DND-41 (cell line): ENCODE measurements around the gene UBAC1.
"Not testable (repeated sequence)": the region's sequence is repeated elsewhere in the genome, so short reads cannot be mapped to it uniquely, and the experiment has no call there.

Experiments used
- ATAC-seq: fragments of 200-7000 bp; cut with Tn5 transposase; 3 replicates; pipeline ENCODE4 v1.9.1; 2021; ENCODE audit warnings: low read depth; ENCODE audit not compliant: insufficient read depth
- DNase-seq: peaks from one replicate; pipeline ENCODE4 v3.0.0-alpha.2; 2020
- H2AFZ ChIP-seq: 2 replicates; pipeline ENCODE4 v1.6.0; 2012; ENCODE audit warnings: low read depth, low read length
- H3K27ac ChIP-seq: 2 replicates; pipeline ENCODE4 v1.5.1; 2012; ENCODE audit warnings: low read length, inconsistent platforms
- H3K27me3 ChIP-seq: fragments of 200-600 bp; sonication (generic); 2 replicates; pipeline ENCODE4 v1.6.0; 2012; ENCODE audit warnings: low read length, mild to moderate bottlenecking, inconsistent platforms; ENCODE audit not compliant: insufficient read depth, poor library complexity
- H3K36me3 ChIP-seq: 2 replicates; pipeline ENCODE4 v1.5.1; 2012; ENCODE audit warnings: low read length, inconsistent platforms; ENCODE audit not compliant: insufficient read depth
- H3K4me1 ChIP-seq: 2 replicates; pipeline ENCODE4 v1.5.1; 2012; ENCODE audit warnings: mild to moderate bottlenecking, low read length; ENCODE audit not compliant: insufficient read depth
- H3K4me2 ChIP-seq: 2 replicates; pipeline ENCODE4 v1.6.0; 2012; ENCODE audit warnings: mild to moderate bottlenecking, moderate library complexity, low read length, inconsistent platforms; ENCODE audit not compliant: insufficient read depth
- H3K4me3 ChIP-seq, 2 experiments: fragments of 200-600 bp in 1 of 2; shearing (Covaris generic) in 1 of 2; 2 replicates each; pipeline ENCODE4 v1.5.1; 2012 to 2016; ENCODE audit warnings: inconsistent platforms in 2 of 2, low read length in 2 of 2, mild to moderate bottlenecking in 2 of 2, low read depth in 1 of 2, moderate library complexity in 1 of 2
- H3K79me2 ChIP-seq: 2 replicates; pipeline ENCODE4 v1.6.0; 2012; ENCODE audit warnings: low read length, inconsistent platforms; ENCODE audit not compliant: insufficient read depth
- H3K9ac ChIP-seq: 2 replicates; pipeline ENCODE4 v1.6.0; 2012; ENCODE audit warnings: low read depth, mild to moderate bottlenecking, inconsistent platforms, low read length, moderate library complexity
- H3K9me3 ChIP-seq: 2 replicates; pipeline ENCODE4 v1.5.1; 2012; ENCODE audit warnings: low read length, moderate library complexity, mild to moderate bottlenecking, inconsistent platforms; ENCODE audit not compliant: insufficient read depth, severe bottlenecking
- H4K20me1 ChIP-seq: 2 replicates; pipeline ENCODE4 v1.6.0; 2012; ENCODE audit warnings: low read length; ENCODE audit not compliant: insufficient read depth
- EZH2 ChIP-seq: IDR thresholded peaks from 3 replicates; pipeline ENCODE4 v1.6.1; 2012; ENCODE audit warnings: borderline replicate concordance, low read depth, mild to moderate bottlenecking, moderate library complexity, low read length, inconsistent platforms; ENCODE audit not compliant: severe bottlenecking
- TF ChIP-seq, protein P1 (sequence below): IDR thresholded peaks from 2 replicates; pipeline ENCODE4 v1.5.1; 2012; ENCODE audit warnings: borderline replicate concordance, low read length, moderate library complexity, mild to moderate bottlenecking; ENCODE audit not compliant: poor library complexity, severe bottlenecking; ENCODE audit errors: extremely low read depth

Gene UBAC1

DNA sequence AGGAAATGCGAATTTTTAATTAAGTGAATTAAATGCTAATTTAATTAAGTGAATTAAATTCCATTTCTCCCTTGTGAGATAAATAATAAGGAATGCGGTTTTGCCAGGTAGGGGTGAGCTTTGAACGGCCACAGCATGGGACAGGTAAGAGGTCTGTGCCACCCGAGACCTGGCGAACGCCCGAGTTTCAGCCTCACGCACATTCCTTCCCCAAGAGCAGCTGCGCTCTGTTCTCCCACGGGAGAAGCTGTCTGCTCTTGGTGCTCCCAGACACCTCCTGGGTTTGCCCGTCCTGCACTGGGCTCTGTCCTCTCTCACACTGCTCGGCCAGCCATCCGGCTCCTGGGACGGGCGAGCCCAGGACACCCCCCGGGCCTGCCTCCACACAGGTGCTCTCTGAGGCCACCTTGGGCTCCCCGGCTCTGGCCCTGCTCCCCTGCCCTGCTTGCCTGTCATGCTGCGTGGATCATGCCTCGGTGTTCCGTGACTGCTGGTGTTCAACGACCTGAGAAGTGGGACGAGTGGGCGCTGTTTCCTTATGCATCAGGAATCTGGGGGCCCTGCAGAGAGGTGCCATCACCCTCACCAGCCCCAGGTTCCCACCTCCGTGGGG is 40.1 kb downstream of the UBAC1 start:
- H3K4me2 ChIP-seq, result no peak overlapping the region
- H3K27me3 ChIP-seq, result no peaks in the 10 kb centered on the region
- H3K36me3 ChIP-seq, result peaks cover 2% of the 10 kb centered on the region; the same call in 1 of the 2 replicates
- no peaks in the 10 kb centered on the region for H3K79me2 ChIP-seq
- no peak overlapping the region for H3K4me3 ChIP-seq
- no peaks in the 10 kb centered on the region for H3K9me3 ChIP-seq
- no peak overlapping the region for H3K27ac ChIP-seq
- H3K9ac ChIP-seq, result no peak overlapping the region
- no peak overlapping the region for H2AFZ ChIP-seq
- TF ChIP-seq, protein P1, sequence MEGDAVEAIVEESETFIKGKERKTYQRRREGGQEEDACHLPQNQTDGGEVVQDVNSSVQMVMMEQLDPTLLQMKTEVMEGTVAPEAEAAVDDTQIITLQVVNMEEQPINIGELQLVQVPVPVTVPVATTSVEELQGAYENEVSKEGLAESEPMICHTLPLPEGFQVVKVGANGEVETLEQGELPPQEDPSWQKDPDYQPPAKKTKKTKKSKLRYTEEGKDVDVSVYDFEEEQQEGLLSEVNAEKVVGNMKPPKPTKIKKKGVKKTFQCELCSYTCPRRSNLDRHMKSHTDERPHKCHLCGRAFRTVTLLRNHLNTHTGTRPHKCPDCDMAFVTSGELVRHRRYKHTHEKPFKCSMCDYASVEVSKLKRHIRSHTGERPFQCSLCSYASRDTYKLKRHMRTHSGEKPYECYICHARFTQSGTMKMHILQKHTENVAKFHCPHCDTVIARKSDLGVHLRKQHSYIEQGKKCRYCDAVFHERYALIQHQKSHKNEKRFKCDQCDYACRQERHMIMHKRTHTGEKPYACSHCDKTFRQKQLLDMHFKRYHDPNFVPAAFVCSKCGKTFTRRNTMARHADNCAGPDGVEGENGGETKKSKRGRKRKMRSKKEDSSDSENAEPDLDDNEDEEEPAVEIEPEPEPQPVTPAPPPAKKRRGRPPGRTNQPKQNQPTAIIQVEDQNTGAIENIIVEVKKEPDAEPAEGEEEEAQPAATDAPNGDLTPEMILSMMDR, result no peak
- TF ChIP-seq EZH2, result no peak
- peak; percentile 48; the same call in 1 of the 3 replicates for ATAC-seq
- H3K4me1 ChIP-seq, result no peaks in the 10 kb centered on the region
- no peak for DNase-seq
- no peaks in the 10 kb centered on the region; the same call in 1 of the 2 replicates for H4K20me1 ChIP-seq

DNA sequence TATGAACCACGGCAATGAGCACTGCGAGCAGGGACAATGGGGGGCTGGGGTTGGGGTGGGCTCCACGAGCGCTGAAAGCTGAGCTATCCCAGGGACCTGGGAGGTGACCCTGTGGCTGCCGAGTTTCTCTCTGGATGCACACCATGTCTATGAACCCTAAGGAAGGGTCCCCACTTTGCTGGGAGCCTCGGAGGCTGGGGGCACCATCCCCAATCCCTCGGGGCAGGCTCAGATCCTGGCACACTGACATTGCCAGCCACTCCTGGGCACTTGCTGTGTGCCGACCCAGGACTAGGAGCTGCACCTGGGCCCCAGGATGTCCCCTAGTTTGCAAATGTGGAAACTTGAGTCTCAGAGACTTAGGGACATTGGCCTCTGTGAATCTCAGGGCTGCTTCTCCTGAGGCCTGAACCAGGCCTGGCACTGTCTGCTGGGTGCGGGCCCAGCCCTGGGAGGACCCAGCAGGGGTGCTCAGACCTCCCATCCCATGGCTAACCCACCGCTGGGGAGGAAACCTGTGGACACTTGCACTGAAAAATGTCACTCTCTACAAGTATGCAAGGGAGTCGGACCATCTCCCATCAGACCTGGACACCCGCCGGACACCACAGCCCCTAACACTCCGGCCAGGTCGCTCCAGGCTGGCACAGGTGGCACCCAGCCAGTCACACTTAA is 40.8 kb downstream of the UBAC1 start:
- no peak overlapping the region for H3K4me2 ChIP-seq
- peaks cover 9% of the 10 kb centered on the region for H3K36me3 ChIP-seq
- H3K9ac ChIP-seq, result no peak overlapping the region
- no peak for ATAC-seq
- H3K27me3 ChIP-seq, result no peaks in the 10 kb centered on the region
- no peaks in the 10 kb centered on the region for H3K79me2 ChIP-seq
- H3K9me3 ChIP-seq, result peaks cover 2% of the 10 kb centered on the region
- H3K27ac ChIP-seq, result no peak overlapping the region
- no peak overlapping the region for H3K4me3 ChIP-seq
- TF ChIP-seq, protein P1, result no peak
- TF ChIP-seq EZH2, result no peak
- no peaks in the 10 kb centered on the region for H3K4me1 ChIP-seq
- no peak overlapping the region for H2AFZ ChIP-seq
- no peaks in the 10 kb centered on the region; the same call in 1 of the 2 replicates for H4K20me1 ChIP-seq
- no peak for DNase-seq

DNA sequence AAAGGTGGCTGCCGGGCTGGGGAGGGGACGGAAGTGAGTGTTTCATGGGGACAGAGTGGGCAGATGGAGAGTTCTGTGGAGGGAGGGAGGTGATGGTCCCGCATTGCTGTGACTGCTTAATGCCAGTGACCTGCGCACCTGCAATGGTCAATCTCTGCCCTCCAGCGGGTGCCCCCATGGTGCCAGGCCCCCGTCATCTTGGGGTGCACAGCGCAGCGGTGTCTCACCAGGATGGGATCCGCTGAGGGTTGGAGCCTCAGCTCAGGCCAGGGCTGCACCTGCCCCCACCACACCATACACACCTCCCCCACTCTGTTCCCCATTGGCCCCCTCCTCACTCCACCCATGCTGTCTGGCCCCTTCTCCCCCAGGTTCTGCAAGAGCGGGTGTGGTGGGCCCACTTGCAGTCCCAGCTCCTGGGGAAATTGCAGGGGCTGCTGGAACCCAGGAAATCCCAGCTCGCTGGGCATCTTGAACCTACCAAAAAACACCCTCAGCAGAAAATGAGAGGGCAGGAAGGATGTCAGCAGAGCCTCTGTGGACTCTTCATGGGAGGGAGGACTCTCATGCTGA is 41.8 kb downstream of the UBAC1 start:
- H3K27me3 ChIP-seq, result no peaks in the 10 kb centered on the region
- 0 out of 3 replicates have a peak, but pooled peaks have one; percentile 13 for ATAC-seq
- no peak overlapping the region for H3K4me2 ChIP-seq
- H3K4me1 ChIP-seq, result no peaks in the 10 kb centered on the region
- no peak overlapping the region for H3K27ac ChIP-seq
- peaks cover 19% of the 10 kb centered on the region for H3K36me3 ChIP-seq
- H2AFZ ChIP-seq, result no peak overlapping the region
- TF ChIP-seq, protein P1, result no peak
- TF ChIP-seq EZH2, result no peak
- H3K9me3 ChIP-seq, result peaks cover 9% of the 10 kb centered on the region
- DNase-seq, result no peak
- no peaks in the 10 kb centered on the region; the same call in 1 of the 2 replicates for H4K20me1 ChIP-seq
- no peaks in the 10 kb centered on the region for H3K79me2 ChIP-seq
- H3K4me3 ChIP-seq, result no peak overlapping the region
- no peak overlapping the region for H3K9ac ChIP-seq

DNA sequence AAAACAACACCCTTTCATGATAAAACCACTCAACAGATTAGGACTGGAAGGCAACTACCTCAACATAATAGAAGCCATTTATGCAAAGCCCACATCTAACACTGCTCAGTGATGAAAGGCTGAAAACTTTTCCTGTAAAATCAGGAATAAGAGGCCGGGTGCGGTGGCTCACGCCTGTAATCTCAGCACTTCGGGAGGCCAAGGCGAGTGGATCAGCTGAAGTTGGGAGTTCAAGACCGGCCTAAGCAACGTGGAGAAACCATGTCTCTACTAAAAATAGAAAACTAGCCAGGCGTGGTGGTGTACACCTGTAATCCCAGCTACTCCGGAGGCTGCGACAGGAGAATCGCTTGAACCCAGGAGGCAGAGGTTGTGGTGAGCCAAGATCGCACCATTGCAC is 44.9 kb downstream of the UBAC1 start:
- H3K79me2 ChIP-seq, H3K4me1 ChIP-seq, H3K27ac ChIP-seq, H3K4me3 ChIP-seq, H4K20me1 ChIP-seq, H3K9ac ChIP-seq, H2AFZ ChIP-seq, H3K4me2 ChIP-seq, H3K27me3 ChIP-seq, ATAC-seq, H3K9me3 ChIP-seq, DNase-seq: not testable (repeated sequence)
- H3K36me3 ChIP-seq, result peaks cover 42% of the 10 kb centered on the region
